T47D (cell line): ENCODE results near the gene LYZL1.
"Not testable (repeated sequence)": the region's sequence is repeated elsewhere in the genome, so short reads cannot be mapped to it uniquely, and the experiment has no call there.

Experiments
- DNase-seq, 2 experiments: peaks; one replicate each; pipeline versions ENCODE4 v3.0.0 to v3.0.0-alpha.2; 2011 to 2012; ENCODE audit warnings: low read depth in 1 of 2, low spot score in 1 of 2
- JUND ChIP-seq: IDR thresholded peaks from 2 replicates; pipeline ENCODE4 v1.6.1; 2012; ENCODE audit warnings: low read depth
- in situ Hi-C: cut with HindIII; loops from 2 replicates; pipeline ENCODE4 v1.10.0; 2016; ENCODE audit warnings: low sequenced_read_pairs, low pct_unique_long_range_greater_than_20kb

The LYZL1 gene

GRCh38 chr10:29268011-29268410, 20.9 kb upstream of the LYZL1 start:
- DNase-seq = no peak
- in situ Hi-C loops = no loop called here
- TF ChIP-seq JUND = no peak

- no peak for TF ChIP-seq JUND
- DNase-seq = no peak
- in situ Hi-C loops = no loop called here
Measured at GRCh38 chr10:29269486-29269885, 19.4 kb upstream of the LYZL1 start.

- DNase-seq = no peak
- in situ Hi-C loops = no loop called here
- no peak for TF ChIP-seq JUND
Measured at GRCh38 chr10:29270883-29271282, 18.0 kb upstream of the LYZL1 start.

- in situ Hi-C loops = no loop called here
Measured at GRCh38 chr10:29271877-29272276, 17.0 kb upstream of the LYZL1 start.

GRCh38 chr10:29273478-29273877, 15.4 kb upstream of the LYZL1 start:
- no peak for TF ChIP-seq JUND
- in situ Hi-C loops = no loop called here

More at GRCh38 chr10:29271877-29272276, 17.0 kb upstream of the LYZL1 start:
- DNase-seq = no peak
- TF ChIP-seq JUND = no peak

GRCh38 chr10:29276251-29276850, 12.5 kb upstream of the LYZL1 start:
- no peak for TF ChIP-seq JUND
- peak; percentile 2 to 45 for DNase-seq
- in situ Hi-C loops = no loop called here

More at GRCh38 chr10:29273478-29273877, 15.4 kb upstream of the LYZL1 start:
- DNase-seq = no peak

GRCh38 chr10:29277296-29277695, 11.6 kb upstream of the LYZL1 start:
- in situ Hi-C loops = no loop called here

DNA sequence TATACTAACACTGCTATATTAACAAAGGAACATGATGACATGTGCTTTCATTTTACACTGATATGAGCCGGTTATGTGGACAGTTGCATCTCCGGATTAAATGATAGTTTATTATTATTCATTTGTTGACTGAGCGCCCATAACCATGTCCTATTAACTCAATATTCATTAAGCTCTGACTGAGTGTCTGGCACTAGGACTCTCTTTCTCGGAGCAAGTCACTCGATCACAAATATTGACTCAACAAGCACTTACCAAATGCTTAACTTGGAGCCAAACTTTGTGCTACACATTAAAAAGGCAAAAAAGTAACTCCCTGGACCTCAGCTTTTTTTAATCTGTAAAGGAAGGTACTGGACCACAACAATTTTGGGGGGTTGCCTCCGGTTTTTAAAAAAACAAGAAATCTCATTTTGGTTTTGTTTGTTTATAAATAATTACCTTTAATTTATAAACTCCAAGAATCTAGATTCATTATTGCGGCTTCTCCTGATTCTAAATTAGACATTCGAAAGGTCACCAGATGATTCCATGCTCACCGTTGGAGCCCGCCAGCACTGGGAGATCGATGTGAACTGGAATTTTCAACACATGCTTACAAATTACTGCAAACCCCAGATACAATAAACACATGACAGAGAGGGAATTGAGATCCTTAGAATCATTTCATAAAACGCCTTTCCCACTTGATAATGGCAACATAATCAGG, 8.9 kb upstream of the LYZL1 start:
- in situ Hi-C loops = no loop called here
- TF ChIP-seq JUND = no peak
- DNase-seq = peak; percentile 5 to 12

More at GRCh38 chr10:29277296-29277695, 11.6 kb upstream of the LYZL1 start:
- TF ChIP-seq JUND = no peak
- DNase-seq = peak in 1 of 2 experiments; percentile 29

- TF ChIP-seq JUND = no peak
- in situ Hi-C loops = no loop called here
- DNase-seq = no peak
Measured at GRCh38 chr10:29280488-29280840, 8.4 kb upstream of the LYZL1 start.

DNA sequence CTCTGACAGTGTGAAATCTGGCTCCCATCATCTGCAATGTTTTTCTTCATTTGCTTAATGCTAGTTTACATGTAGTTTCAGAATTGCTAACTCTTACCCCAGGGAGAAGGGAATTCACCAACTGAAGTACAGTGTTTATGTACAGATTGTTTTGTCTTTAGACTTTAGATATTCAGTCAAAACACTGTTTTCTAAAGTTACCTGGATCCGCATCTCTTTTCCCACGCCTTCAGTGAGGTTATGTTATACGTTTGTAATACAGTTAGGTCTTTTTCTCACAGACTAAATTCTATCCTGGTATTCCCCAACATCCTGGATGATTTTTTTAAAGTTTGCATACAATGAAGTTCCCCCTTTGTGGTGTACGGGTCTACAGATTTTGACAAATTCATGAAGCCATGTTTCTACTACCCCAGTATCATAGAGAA, 3.2 kb upstream of the LYZL1 start:
- no peak for DNase-seq
- TF ChIP-seq JUND = no peak
- in situ Hi-C loops = no loop called here

DNA sequence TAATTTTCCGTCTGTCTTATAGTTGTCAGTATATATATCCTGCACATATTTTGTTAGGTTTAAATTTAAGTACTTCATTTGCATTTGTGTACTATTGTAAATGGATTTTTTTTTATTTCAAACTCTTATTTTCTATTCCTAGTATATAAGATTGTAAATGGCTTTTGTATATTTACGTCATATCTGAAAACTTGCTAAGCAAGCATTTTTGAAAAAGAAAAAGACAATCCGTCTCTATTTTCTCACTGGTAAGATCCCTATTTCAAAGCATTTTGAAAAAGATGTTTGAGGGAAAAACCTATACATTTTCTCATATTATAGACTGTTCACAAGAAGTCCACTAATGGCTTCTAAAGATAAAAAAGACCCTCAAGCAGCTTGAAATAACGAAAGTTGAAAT, 1.2 kb upstream of the LYZL1 start:
- no peak for DNase-seq
- in situ Hi-C loops = no loop called here
- no peak for TF ChIP-seq JUND

DNA sequence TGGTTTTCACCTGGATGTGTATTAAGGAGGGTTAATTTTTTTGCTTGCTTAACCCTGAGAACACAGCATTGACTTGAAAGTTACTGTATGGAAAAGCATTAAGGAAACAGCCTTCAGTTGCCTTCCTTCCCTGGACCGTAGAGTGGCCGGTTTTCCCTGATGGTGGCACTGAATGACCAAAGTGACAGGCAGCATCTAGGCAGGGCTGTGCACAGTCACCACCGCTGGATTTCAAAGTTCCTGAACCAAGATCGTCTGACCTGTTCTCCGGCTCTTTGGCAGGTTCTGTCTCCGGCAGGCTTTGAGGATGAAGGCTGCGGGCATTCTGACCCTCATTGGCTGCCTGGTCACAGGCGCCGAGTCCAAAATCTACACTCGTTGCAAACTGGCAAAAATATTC, 2.7 kb downstream of the LYZL1 start:
- in situ Hi-C loops = not testable (repeated sequence)
- DNase-seq = peak in 1 of 2 experiments; percentile 33

- DNase-seq, in situ Hi-C loops: not testable (repeated sequence)
Measured at GRCh38 chr10:29292406-29292805, 3.5 kb downstream of the LYZL1 start.

DNA sequence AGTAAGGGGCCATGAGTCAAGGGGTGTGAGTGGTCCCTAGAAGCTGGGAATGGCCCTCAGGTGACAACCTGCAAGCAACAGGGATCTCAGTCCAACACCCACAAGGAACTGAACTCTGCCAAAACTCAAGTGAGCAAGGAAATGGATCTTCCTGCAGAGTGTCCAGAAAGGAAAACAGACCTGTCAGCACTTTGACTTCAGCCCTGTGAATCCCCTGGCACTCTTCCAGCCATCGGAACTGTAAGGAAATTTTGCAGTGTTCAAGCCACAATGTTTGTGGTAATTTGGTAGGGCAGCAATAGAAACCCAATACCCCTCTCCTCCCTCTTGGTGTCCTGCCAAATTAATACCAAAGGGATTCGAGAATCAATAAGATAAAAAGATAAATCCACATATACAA, 6.9 kb downstream of the LYZL1 start:
- DNase-seq = no peak
- in situ Hi-C loops = no loop called here

More for the DNA sequence above, 6.9 kb downstream of the LYZL1 start:
- no peak for TF ChIP-seq JUND
